Mucosa of rectum (tissue), 2 donors: ENCODE data around the gene ZSWIM8.

ENCODE experiments used
- H3K27ac ChIP-seq, 2 donors: one replicate each; pipeline ENCODE4 v1.7.0; 2013; ENCODE audit warnings: inconsistent platforms in 2 of 2, low read depth in 2 of 2, low read length in 2 of 2
- H3K27me3 ChIP-seq, 2 donors: one replicate each; pipeline ENCODE4 v1.7.0; 2013; ENCODE audit warnings: low read length in 2 of 2; ENCODE audit not compliant: control insufficient read depth in 2 of 2, insufficient read depth in 2 of 2
- H3K36me3 ChIP-seq, 2 donors: one replicate each; pipeline ENCODE4 v1.7.0; 2013; ENCODE audit warnings: low read length in 2 of 2; ENCODE audit not compliant: control insufficient read depth in 2 of 2, insufficient read depth in 2 of 2
- H3K4me1 ChIP-seq, 2 donors: one replicate each; pipeline ENCODE4 v1.7.0; 2013; ENCODE audit warnings: low read length in 2 of 2, mild to moderate bottlenecking in 1 of 2; ENCODE audit not compliant: control insufficient read depth in 2 of 2, insufficient read depth in 2 of 2
- H3K4me3 ChIP-seq, 2 donors: one replicate each; pipeline ENCODE4 v1.7.0; 2013; ENCODE audit warnings: low read length in 2 of 2
- H3K9ac ChIP-seq, 2 donors: one replicate each; pipeline ENCODE4 v1.7.0; 2013; ENCODE audit warnings: low read length in 2 of 2, low read depth in 1 of 2, mild to moderate bottlenecking in 1 of 2
- H3K9me3 ChIP-seq, 2 donors: one replicate each; pipeline ENCODE4 v1.7.0; 2013; ENCODE audit warnings: low read length in 2 of 2; ENCODE audit not compliant: control insufficient read depth in 2 of 2
- donor health status: healthy.
- donor health status: Normal muscosa, but diverticular disease.

The ZSWIM8 gene

GRCh38 chr10:73772281-73773151 lies 12.9 kb upstream of the ZSWIM8 start:
- H3K9ac ChIP-seq = peak overlapping the region; percentile 83 to 85
- H3K4me1 ChIP-seq = peaks cover 21 to 30% of the 10 kb centered on the region in 2 donors
- no peaks in the 10 kb centered on the region for H3K27me3 ChIP-seq
- peak overlapping the region; percentile 95 to 98 for H3K27ac ChIP-seq
- peaks cover 45 to 55% of the 10 kb centered on the region in 2 donors for H3K36me3 ChIP-seq
- H3K9me3 ChIP-seq = no peaks in the 10 kb centered on the region
- peak overlapping the region; percentile 72 to 89 for H3K4me3 ChIP-seq

GRCh38 chr10:73773152-73773879 lies 12.1 kb upstream of the ZSWIM8 start:
- Histone ChIP-seq H3K27me3 (no peaks in the 10 kb centered on the region), H3K9me3 (no peaks in the 10 kb centered on the region), H3K4me3 (peak overlapping the region; percentile 72 to 89), H3K9ac (peak overlapping the region; percentile 83 to 85), H3K27ac (peak overlapping the region; percentile 95 to 98), H3K4me1 (peaks cover 21 to 30% of the 10 kb centered on the region in 2 donors), H3K36me3 (peaks cover 39 to 49% of the 10 kb centered on the region in 2 donors)

- H3K9ac ChIP-seq = peak overlapping the region in 1 of 2 donors; percentile 32
- H3K4me1 ChIP-seq = peaks cover 21 to 30% of the 10 kb centered on the region in 2 donors
- H3K27ac ChIP-seq = no peak overlapping the region
- H3K4me3 ChIP-seq = peak overlapping the region in 1 of 2 donors; percentile 53
- no peaks in the 10 kb centered on the region for H3K9me3 ChIP-seq
- no peaks in the 10 kb centered on the region for H3K27me3 ChIP-seq
- peaks cover 30 to 37% of the 10 kb centered on the region in 2 donors for H3K36me3 ChIP-seq
Measured at GRCh38 chr10:73774637-73775036, 10.8 kb upstream of the ZSWIM8 start.

- Histone ChIP-seq H3K9me3 (no peaks in the 10 kb centered on the region), H3K36me3 (peaks cover 17 to 18% of the 10 kb centered on the region in 2 donors), H3K27me3 (no peaks in the 10 kb centered on the region), H3K27ac (no peak overlapping the region), H3K9ac (no peak overlapping the region), H3K4me3 (no peak overlapping the region), H3K4me1 (peaks cover 17 to 33% of the 10 kb centered on the region in 2 donors)
Measured at GRCh38 chr10:73779018-73779417, 6.4 kb upstream of the ZSWIM8 start.

- peaks cover 13 to 30% of the 10 kb centered on the region in 2 donors for H3K4me1 ChIP-seq
- no peaks in the 10 kb centered on the region for H3K27me3 ChIP-seq
- peaks cover 15 to 18% of the 10 kb centered on the region in 2 donors for H3K36me3 ChIP-seq
- H3K4me3 ChIP-seq = no peak overlapping the region
- H3K27ac ChIP-seq = no peak overlapping the region
- no peaks in the 10 kb centered on the region for H3K9me3 ChIP-seq
- no peak overlapping the region for H3K9ac ChIP-seq
Measured at GRCh38 chr10:73779539-73780197, 5.7 kb upstream of the ZSWIM8 start.

- H3K9ac ChIP-seq = no peak overlapping the region
- H3K27me3 ChIP-seq = no peaks in the 10 kb centered on the region
- no peak overlapping the region for H3K4me3 ChIP-seq
- no peaks in the 10 kb centered on the region for H3K9me3 ChIP-seq
- H3K27ac ChIP-seq = no peak overlapping the region
- peaks cover 11 to 18% of the 10 kb centered on the region in 2 donors for H3K36me3 ChIP-seq
- peaks cover 14 to 29% of the 10 kb centered on the region in 2 donors for H3K4me1 ChIP-seq
Measured at GRCh38 chr10:73780301-73780700, 5.1 kb upstream of the ZSWIM8 start.

- H3K4me3 ChIP-seq = peak overlapping the region; percentile 85 to 90
- H3K27ac ChIP-seq = no peak overlapping the region
- peaks cover 5 to 12% of the 10 kb centered on the region in 2 donors for H3K36me3 ChIP-seq
- no peaks in the 10 kb centered on the region for H3K9me3 ChIP-seq
- H3K4me1 ChIP-seq = peaks cover 14 to 27% of the 10 kb centered on the region in 2 donors
- H3K9ac ChIP-seq = peak overlapping the region; percentile 57 to 93
- H3K27me3 ChIP-seq = no peaks in the 10 kb centered on the region
Measured at GRCh38 chr10:73780966-73781365, 4.4 kb upstream of the ZSWIM8 start.

- Histone ChIP-seq H3K27me3 (no peaks in the 10 kb centered on the region), H3K27ac (peak overlapping the region; percentile 90 to 91), H3K9me3 (no peaks in the 10 kb centered on the region), H3K36me3 (peaks cover 3 to 12% of the 10 kb centered on the region in 2 donors), H3K4me3 (peak overlapping the region; percentile 85 to 90), H3K4me1 (peaks cover 17 to 32% of the 10 kb centered on the region in 2 donors), H3K9ac (peak overlapping the region; percentile 92 to 93)
Measured at GRCh38 chr10:73781548-73781878, 3.9 kb upstream of the ZSWIM8 start.

GRCh38 chr10:73781879-73782748 lies 3.3 kb upstream of the ZSWIM8 start, which contains the start of gene CHCHD1:
TSS of gene CHCHD1 (plus strand) at chr10:73782048. CDS start at chr10:73782076, 28 bp downstream.
- Histone ChIP-seq H3K9me3 (no peaks in the 10 kb centered on the region), H3K27me3 (no peaks in the 10 kb centered on the region), H3K4me3 (peak within 1 kb of the TSS; percentile 85 to 90), H3K36me3 (peaks cover 3 to 9% of the 10 kb centered on the region in 2 donors), H3K4me1 (peaks cover 21 to 36% of the 10 kb centered on the region in 2 donors), H3K9ac (peak within 1 kb of the TSS; percentile 92 to 93), H3K27ac (peak within 1 kb of the TSS; percentile 90 to 91)
